Fibroblast of skin of scalp (primary cell): ENCODE measurements around the gene UGP2.
"Not testable (repeated sequence)": the region's sequence is repeated elsewhere in the genome, so short reads cannot be mapped to it uniquely, and the experiment has no call there.

Experiments used
- DNase-seq: peaks from one replicate; pipeline ENCODE4 v3.0.0-alpha.2; 2013

Gene UGP2

GRCh38 chr2:63840081-63840784 is 1.5 kb upstream of the UGP2 start:
- no peak for DNase-seq

- DNase-seq = peak; percentile 98
Measured at GRCh38 chr2:63840785-63841253, 877 bp upstream of the UGP2 start.

GRCh38 chr2:63842149-63843061 is 709 bp downstream of the UGP2 start:
- DNase-seq = peak; percentile 64

- DNase-seq = no peak
Measured at GRCh38 chr2:63843093-63843492, 1.4 kb downstream of the UGP2 start.

GRCh38 chr2:63843791-63844190 is 2.1 kb downstream of the UGP2 start:
- no peak for DNase-seq

- DNase-seq = no peak
Measured at GRCh38 chr2:63844616-63845015, 2.9 kb downstream of the UGP2 start.

GRCh38 chr2:63845866-63846265 is 4.2 kb downstream of the UGP2 start:
- DNase-seq = no peak

DNA sequence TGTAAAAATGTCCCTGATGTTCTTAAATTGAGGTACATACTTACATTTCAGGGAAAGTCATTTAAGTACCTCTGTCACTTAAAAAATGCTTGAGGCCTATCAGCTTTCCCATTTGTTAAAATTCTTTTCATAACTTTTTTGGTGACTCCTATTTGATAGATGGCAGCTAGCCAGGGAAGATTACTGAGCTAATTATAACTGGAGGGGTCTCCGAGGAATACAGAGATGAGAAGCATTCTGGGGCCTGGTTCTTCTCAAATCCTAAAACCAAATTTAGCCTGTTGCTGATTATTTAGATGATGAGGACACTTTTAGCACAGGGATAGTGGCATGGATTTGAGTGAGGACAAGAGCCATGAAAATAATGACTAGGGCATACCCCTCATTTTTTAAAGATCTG is 4.8 kb downstream of the UGP2 start:
- DNase-seq = peak; percentile 86

DNA sequence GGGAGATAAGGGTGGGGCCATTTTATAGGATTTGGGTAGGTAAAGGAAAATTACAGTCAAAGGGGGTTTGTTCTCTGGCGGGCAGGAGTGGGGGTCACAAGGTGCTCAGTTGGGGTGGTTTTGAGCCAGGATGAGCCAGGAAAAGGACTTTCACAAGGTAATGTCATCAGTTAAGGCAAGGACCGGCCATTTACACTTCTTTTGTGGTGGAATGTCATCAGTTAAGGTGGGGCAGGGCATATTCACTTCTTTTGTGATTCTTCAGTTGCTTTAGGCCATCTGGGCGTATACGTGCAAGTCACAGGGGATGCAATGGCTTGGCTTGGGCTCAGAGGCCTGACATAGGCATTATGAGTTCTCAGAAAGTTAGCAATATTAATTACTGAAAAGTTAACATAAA is 5.9 kb downstream of the UGP2 start:
- DNase-seq = not testable (repeated sequence)

GRCh38 chr2:63849381-63850203 is 7.9 kb downstream of the UGP2 start:
- DNase-seq = peak; percentile 78

- DNase-seq = no peak
Measured at GRCh38 chr2:63850204-63850571, 8.5 kb downstream of the UGP2 start.

DNA sequence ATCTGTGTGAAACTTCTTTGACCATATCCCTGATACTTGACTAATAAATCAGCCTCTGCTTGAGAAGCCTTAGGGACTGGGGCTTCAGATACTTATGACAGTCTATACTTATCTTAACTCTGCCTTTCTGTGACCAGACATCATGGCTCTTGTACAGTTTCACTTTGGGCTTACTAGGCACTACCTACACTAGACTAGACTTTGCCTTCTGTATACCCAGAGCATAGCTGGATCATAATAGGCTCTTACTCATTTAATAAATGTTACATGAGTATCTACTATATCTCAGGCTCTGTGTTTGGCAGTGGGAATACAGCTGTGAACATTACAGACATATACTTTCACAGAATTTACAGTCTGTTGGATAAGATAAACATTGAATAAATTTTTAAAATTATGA is 9.0 kb downstream of the UGP2 start:
- no peak for DNase-seq

DNA sequence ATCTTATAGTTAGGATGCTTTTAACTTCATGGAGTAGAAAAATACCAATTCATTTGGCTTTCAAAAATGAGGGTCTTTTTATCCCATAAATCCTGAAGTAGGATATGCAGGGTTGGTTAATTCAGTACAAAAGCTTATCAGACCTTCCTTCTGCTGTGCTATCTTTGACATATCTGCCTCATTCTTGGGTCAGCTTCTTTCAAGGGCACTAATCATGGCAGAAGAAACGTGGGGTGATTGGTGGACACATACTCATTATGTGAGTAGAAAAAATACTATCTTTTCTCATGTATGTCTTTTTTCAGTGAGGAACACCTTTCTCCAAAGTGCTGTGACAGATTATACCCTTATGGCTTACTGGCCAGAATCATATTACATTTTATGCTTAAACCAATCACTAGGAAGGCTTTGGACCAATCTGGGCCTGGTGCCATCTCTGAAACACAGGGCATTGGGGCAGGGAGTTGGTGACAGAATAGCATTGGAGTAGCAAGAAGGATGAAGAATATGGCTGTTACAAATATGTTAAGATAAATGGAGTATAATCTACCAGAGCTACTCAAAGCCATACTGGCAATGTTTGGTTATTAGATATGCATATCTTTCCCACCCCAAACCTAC is 10.1 kb downstream of the UGP2 start:
- no peak for DNase-seq

GRCh38 chr2:63853527-63854310 is 12.0 kb downstream of the UGP2 start:
- DNase-seq = no peak

DNA sequence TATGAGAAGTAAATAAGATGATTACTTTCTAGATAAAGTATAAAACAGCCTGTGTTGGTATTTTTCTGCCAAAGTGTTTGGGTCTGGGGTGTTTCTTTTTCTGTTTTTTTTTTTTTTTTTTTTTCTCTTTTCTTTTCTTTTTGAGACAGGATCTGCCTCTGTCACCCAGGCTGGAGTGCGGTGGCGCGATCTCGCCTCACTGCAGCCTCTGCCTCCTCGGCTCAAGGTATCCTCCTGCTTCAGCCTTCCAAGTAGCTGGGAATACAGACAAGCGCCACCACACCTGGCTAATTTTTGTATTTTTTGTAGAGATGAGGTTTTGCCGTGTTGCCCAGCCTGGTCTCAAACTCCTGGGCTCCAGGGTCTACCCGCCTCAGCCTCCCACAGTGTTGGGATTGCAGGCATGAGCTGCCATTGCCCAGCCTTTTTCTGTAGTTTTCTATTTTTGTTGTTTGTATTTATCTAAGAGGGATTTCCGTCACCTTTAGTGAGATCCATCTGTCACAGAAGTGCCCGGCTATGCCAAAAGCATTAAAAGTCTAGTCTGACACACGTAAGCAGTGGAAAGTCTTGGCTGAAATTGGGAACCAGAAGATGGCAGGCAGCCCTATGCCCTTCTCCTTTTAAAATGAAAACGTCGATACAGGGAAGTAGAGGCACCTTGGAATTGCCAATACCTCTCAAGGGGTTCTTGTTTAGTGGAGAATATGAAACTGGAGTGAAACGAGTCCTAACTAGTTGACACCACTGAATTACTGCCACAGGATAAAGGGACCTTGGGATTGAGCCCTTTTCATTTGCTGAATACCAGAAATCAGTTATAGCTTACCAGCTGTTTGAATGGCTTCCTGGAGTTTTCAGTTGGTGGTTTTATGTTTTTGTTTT is 14.0 kb downstream of the UGP2 start:
- DNase-seq = no peak

GRCh38 chr2:63856303-63856603 is 14.6 kb downstream of the UGP2 start:
- no peak for DNase-seq

DNA sequence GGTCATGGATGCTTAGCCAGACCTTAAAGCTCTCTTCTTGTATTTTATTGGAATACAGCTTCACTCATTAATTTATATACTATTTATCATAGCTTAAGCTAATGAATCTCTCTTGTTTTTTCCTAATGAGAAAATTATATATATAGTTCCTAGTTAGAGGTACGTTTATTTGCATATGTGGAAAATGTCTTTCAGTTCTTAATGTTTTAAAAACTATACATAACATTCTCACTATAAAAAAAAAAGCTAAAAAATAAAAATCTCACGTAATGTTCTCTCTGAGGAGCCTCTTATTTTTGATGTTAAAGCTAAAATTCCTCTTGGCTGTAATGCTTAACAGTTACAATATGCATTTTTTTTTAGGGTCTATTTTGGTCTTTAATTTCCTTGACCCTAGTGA is 16.6 kb downstream of the UGP2 start:
- DNase-seq = no peak

- peak; percentile 68 for DNase-seq
Measured at GRCh38 chr2:63861220-63861822, 19.6 kb downstream of the UGP2 start.

DNA sequence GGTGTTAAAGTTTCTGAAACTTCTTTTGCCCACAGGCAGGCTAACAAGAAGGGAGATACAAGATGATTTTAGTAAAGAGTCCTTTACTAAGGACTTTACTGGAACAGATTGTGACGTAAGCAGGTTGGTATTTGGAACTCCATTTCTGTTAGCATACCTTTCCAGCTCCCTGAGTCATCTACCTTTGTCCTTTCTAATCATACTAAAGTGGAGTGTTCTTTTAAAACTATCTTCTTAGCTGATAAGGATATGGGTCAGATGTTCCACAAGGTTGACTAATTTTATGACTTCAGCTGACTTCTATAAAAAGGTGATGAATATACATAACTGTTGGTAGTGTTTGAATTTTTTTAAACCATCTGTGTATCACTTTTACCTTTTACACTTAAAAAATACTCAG is 21.1 kb downstream of the UGP2 start:
- DNase-seq = no peak

- DNase-seq = no peak
Measured at GRCh38 chr2:63863707-63864106, 22.0 kb downstream of the UGP2 start.
